ENCODE results near the gene AKR1C2. TPM values are rescaled to one million over a fixed set of nuclear protein-coding genes. Genes with fewer than 3 reads are reported as not detected.
"Not testable (repeated sequence)": the region's sequence is repeated elsewhere in the genome, so short reads cannot be mapped to it uniquely, and the experiment has no call there.

The AKR1C2 gene
- 100 to 1,000 TPM; 281 to 306 (median 295) TPM for total RNA-seq

GRCh38 chr10:5003127-5004029, at the start of gene AKR1C2:
AKR1C2 (minus strand) TSS chr10:5003857; CDS start chr10:5003835, 22 bp downstream.
- not testable (repeated sequence) for TF ChIP-seq CTCF (IDR thresholded peaks at IDR 0.05; ENCODE audit: low read depth)

DNA sequence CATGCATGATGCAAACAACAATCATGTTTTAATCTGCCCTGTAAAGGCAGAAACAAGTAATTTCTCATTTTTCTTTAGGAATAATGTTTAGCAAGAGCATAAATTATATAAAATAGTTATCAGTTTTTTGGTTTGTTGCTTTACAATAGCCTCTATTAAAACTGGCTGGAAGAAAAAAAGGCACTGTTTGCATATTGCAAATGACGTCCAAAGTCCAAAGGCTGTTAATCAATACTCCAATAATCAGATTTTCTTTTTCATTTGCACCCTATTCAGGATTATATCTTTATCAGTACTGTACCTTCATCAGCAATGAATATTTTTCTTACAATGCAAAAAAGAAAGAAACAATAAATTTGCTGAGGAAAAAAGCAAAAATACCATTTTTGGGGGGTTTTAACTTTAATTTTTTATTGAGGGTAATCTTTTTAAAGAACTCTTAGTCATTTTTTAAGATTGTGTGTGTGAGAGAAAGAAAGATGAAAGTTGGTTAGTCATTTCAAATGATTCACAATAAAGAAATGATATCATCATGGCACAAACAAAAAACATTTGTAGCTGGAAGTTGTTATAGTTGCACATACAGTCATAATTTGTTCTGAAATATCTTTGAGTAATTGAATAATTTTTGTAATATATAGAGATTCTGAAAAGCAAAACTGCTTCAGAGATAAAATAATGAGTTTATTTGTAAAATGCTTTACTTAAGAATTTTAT, 44.4 kb upstream of the AKR1C2 start:
- TF ChIP-seq CTCF (IDR thresholded peaks at IDR 0.05; ENCODE audit: low read depth) = no peak

DNA sequence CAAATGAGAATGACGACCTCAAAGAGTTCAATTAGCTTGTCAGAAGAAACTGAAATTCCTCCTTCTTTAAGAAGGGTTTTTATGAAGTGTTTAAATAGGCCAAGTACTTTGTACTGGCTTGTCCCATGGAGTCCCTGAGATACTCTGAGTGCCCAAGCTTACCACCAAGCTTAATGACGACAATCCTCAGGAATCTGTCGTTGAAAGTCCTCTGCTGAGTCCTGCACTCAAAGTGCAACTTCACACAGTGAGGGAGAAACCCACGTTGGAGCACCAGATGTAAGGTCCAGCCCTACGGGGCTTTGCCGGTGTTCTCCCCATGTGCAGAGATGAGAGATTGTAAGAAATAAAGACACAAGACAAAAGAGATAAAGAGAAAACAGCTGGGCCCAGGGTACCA, 42.8 kb upstream of the AKR1C2 start:
- TF ChIP-seq CTCF (IDR thresholded peaks at IDR 0.05; ENCODE audit: low read depth) = no peak

GRCh38 chr10:5045095-5045494, 41.4 kb upstream of the AKR1C2 start:
- no peak for TF ChIP-seq CTCF (IDR thresholded peaks at IDR 0.05; ENCODE audit: low read depth)

- no peak for TF ChIP-seq CTCF (IDR thresholded peaks at IDR 0.05; ENCODE audit: low read depth)
Observed at GRCh38 chr10:5043716-5044115, 40.1 kb upstream of the AKR1C2 start.

DNA sequence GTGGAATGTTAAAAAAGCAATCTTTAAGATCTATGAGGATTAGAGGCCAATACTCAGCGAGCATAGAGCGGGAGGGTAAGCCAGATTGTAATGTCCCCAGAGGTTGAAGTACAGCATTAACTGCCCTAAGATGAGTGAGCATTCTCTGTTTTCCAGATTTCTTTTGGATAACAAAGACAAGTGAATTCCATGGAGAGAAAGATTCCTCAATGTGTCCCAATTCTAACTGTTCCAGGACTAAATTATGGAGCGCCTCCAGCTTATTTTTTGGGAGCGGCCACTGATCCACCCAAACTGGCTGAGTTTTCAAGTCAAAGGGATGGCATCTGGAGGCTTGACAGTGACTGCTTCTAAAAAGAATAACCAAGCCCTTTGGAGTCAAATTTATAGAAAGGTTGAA, 39.3 kb upstream of the AKR1C2 start:
- TF ChIP-seq CTCF (IDR thresholded peaks at IDR 0.05; ENCODE audit: low read depth) = no peak

DNA sequence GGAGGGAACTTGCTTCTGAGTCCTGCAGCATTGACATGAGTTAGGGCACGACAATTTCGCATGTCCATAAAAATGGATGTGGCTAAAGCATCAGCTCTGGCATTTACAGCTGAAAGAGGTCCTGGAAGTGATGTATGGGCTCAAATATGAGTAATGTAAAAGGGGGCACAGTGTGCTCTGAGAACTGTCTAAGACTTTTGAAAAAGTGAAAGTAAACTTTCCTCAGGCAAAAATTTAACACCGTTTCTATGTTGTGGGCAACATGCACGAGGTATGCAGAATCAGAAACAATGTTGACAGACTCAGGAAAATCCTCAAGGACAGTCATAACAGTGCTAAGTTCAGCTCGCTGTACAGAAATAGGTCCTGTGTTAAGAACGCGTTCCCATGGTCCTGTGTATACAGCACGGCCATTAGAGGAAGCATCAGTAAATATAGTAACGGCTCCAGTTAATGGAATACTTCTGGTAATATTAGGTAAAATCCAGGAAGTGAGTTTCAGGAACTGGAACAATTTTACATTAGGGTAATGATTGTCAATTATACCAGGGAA, 37.9 kb upstream of the AKR1C2 start:
- no peak for TF ChIP-seq CTCF (IDR thresholded peaks at IDR 0.05; ENCODE audit: low read depth)
